GM12892 (cell line): ENCODE data around the gene ARHGEF6.

Experiments used
- POLR2A ChIP-seq: IDR thresholded peaks from 2 replicates; pipeline ENCODE4 v1.6.1; 2011; ENCODE audit warnings: low read depth, low read length, control low read depth
- POLR2AphosphoS5 ChIP-seq: IDR thresholded peaks from 2 replicates; pipeline ENCODE4 v1.6.1; 2011; ENCODE audit warnings: low read depth, low read length, control low read depth

- no peak for TF ChIP-seq POLR2AphosphoS5
- TF ChIP-seq POLR2A = no peak
Observed at GRCh38 chrX:136778916-136779315, 1.8 kb downstream of the ARHGEF6 start.
